Spleen (tissue), 11 donors: Measurements from ENCODE around the gene MAB21L3. TPM values are rescaled to one million over a fixed set of nuclear protein-coding genes. Genes with fewer than 3 reads are reported as not detected.

Experiments used
- DNase-seq: peaks from one replicate; pipeline ENCODE4 v3.0.0-alpha.2; 2020
- H3K27ac ChIP-seq, 8 donors: fragments of 200-600 bp; sonication (generic) in 7 of 8; 1 replicate in 4 of 8; 2 replicates in 4 of 8; pipeline versions ENCODE4 v1.5.0 to v1.8.0; 2016 to 2021; ENCODE audit warnings: inconsistent platforms in 4 of 8, mild to moderate bottlenecking in 4 of 8, moderate library complexity in 1 of 8
- H3K27me3 ChIP-seq, 7 donors: fragments of 200-600 bp; sonication (generic) in 6 of 7; replicated peaks in 1 of 7; 1 replicate in 4 of 7; 2 replicates in 3 of 7; pipeline versions ENCODE4 v1.5.0 to v1.8.0; 2016 to 2021; ENCODE audit warnings: inconsistent platforms in 3 of 7, mild to moderate bottlenecking in 1 of 7
- H3K36me3 ChIP-seq, 6 donors: fragments of 200-600 bp; sonication (generic) in 5 of 6; 1 replicate in 4 of 6; 2 replicates in 2 of 6; pipeline versions ENCODE4 v1.5.0 to v1.8.0; 2016 to 2021; ENCODE audit warnings: inconsistent platforms in 2 of 6
- H3K4me1 ChIP-seq, 6 donors: fragments of 200-600 bp; sonication (generic) in 5 of 6; 1 replicate in 3 of 6; 2 replicates in 3 of 6; pipeline versions ENCODE4 v1.5.0 to v1.8.0; 2016 to 2021; ENCODE audit warnings: inconsistent platforms in 3 of 6
- H3K4me3 ChIP-seq, 8 donors: fragments of 200-600 bp; sonication (generic) in 7 of 8; 1 replicate in 4 of 8; 2 replicates in 4 of 8; pipeline versions ENCODE4 v1.5.0 to v1.8.0; 2016 to 2021; ENCODE audit warnings: inconsistent platforms in 4 of 8, mild to moderate bottlenecking in 4 of 8, moderate library complexity in 2 of 8
- H3K9me3 ChIP-seq, 8 donors: fragments of 200-600 bp; sonication (generic) in 7 of 8; 1 replicate in 4 of 8; 2 replicates in 4 of 8; pipeline versions ENCODE4 v1.5.0 to v1.8.0; 2016 to 2021; ENCODE audit warnings: inconsistent platforms in 4 of 8
- CTCF ChIP-seq, 11 experiments: fragments of 200-600 bp in 7 of 11; fragments of 450-650 bp in 4 of 11; sonication (generic) in 4 of 11; IDR thresholded peaks in 8 of 11; conservative IDR thresholded peaks in 3 of 11; 1 replicate in 7 of 11; 2 replicates in 4 of 11; pipeline versions ENCODE4 v1.4.0 to v1.8.0; 2016 to 2021; ENCODE audit warnings: antibody characterized with exemption in 11 of 11, inconsistent platforms in 4 of 11, mild to moderate bottlenecking in 1 of 11
- POLR2A ChIP-seq, 3 donors: fragments of 450-650 bp; IDR thresholded peaks; one replicate each; pipeline ENCODE4 v1.5.1; 2017; ENCODE audit warnings: antibody characterized with exemption in 3 of 3, mild to moderate bottlenecking in 1 of 3
- POLR2AphosphoS5 ChIP-seq, 3 donors: sonication (generic); formaldehyde crosslinking; IDR thresholded peaks; one replicate each; pipeline ENCODE4 v1.5.1; 2017; ENCODE audit warnings: antibody characterized with exemption in 3 of 3
- WGBS, 5 donors: extraction: QIAGEN DNeasy Blood & Tissue Kit in 3 of 5; methylation state at CpG; one replicate each; pipeline versions ENCODE4 v1.1.5 to v1.1.7; 2013 to 2018; 5-methylcytosine and 5-hydroxymethylcytosine counted together
- intact Hi-C: fragments of 100-400 bp; cut with DNase I; formaldehyde crosslinking; loops from one replicate; pipeline ENCODE4 v1.15.0; 2023; ENCODE audit warnings: low total_unique reads
- polyA plus RNA-seq, 3 donors: library from polyadenylated mRNA; stranded (reverse); fragments of 200-250 nt; gene quantifications; one replicate each; pipeline ENCODE4 v1.2.1, GENCODE V29; 2013
- total RNA-seq, 7 donors: library from RNA; depleted of rRNA in 3 of 7; stranded (reverse); fragments of >200 nt in 3 of 7; fragmentation: NEBNext Ultra II Directional in 4 of 7; extraction: Animal tissue kit (Norgen Biotek cat#: 25700) in 4 of 7; gene quantifications; one replicate each; pipeline versions ENCODE4 v1.1.0 to v1.2.1, GENCODE V29; 2016 to 2021
- donor health status: healthy with polysubstance abuse.
- donor health status: DM: no; HTN: no; CAD: no; lungs with moderate emphysema.
- donor health status: DM: no; HTN: no; CAD: no.
- donor health status: Bipolar disorder and iron deficiency.
- donor health status: healthy.
- donor health status: DM: no; HTN: no; CAD: no.
- donor health status: DM: yes; HTN: yes; CAD: no.

MAB21L3 gene
- total and polyA plus RNA-seq, 10 donors = 0.07 to 2.0 (median 0.89) TPM; not detected in 2

DNA sequence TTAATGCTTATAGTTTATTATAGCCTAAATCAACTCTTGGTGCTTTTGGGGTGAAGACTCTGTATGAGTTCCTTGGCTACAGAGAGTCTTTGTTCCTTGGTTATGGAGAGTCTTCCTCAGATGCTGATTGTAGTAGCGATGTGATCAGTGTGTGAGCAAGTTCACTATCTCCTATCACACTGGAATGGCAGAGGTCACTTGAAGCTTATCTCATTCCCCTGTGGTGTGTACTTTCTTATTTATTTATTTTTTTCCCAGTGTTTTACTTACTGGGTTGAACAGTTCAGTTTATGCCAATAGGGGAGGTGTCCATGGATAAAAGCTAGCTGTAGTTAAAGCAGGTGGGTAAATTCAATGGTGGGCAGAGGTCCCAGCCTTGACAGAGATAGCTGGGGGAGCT, 20.1 kb upstream of the MAB21L3 start:
- Histone ChIP-seq H3K9me3 (peaks cover 0 to 73% (median 47%) of the 10 kb centered on the region in 8 donors), H3K4me1 (no peaks in the 10 kb centered on the region), H3K27ac (no peak overlapping the region), H3K27me3 (no peaks in the 10 kb centered on the region), H3K36me3 (peaks cover 0 to 17% (median 0%) of the 10 kb centered on the region in 6 donors), H3K4me3 (no peak overlapping the region)
- TF ChIP-seq POLR2A (IDR thresholded peaks at IDR 0.05) = no peak
- no peak for TF ChIP-seq CTCF (IDR thresholded peaks at IDR 0.05 in 8 of 11, conservative IDR thresholded peaks at IDR 0.05 in 3 of 11)
- no peak for TF ChIP-seq POLR2AphosphoS5 (IDR thresholded peaks at IDR 0.05)
- intact Hi-C loops = no loop called here
- WGBS, 5 donors = 90 to 97% (median 93%) methylated on average over 1 of the region's 1 CpG
- no peak for DNase-seq

- intact Hi-C loops = no loop called here
- TF ChIP-seq CTCF (IDR thresholded peaks at IDR 0.05 in 8 of 11, conservative IDR thresholded peaks at IDR 0.05 in 3 of 11) (no peak), POLR2AphosphoS5 (IDR thresholded peaks at IDR 0.05) (no peak), POLR2A (IDR thresholded peaks at IDR 0.05) (no peak)
- H3K9me3 ChIP-seq = peaks cover 0 to 81% (median 51%) of the 10 kb centered on the region in 8 donors
- no peak overlapping the region for H3K4me3 ChIP-seq
- no peaks in the 10 kb centered on the region for H3K4me1 ChIP-seq
- WGBS, 5 donors = 44 to 67% (median 58%) methylated on average over 3 of the region's 3 CpGs
- no peaks in the 10 kb centered on the region for H3K27me3 ChIP-seq
- DNase-seq = no peak
- H3K27ac ChIP-seq = no peak overlapping the region
- peaks cover 0 to 29% (median 0%) of the 10 kb centered on the region in 6 donors for H3K36me3 ChIP-seq
These were observed 18.3 kb upstream of the MAB21L3 start for GRCh38 chr1:116092752-116093489.

- no peaks in the 10 kb centered on the region for H3K4me1 ChIP-seq
- no peak overlapping the region for H3K4me3 ChIP-seq
- TF ChIP-seq CTCF (IDR thresholded peaks at IDR 0.05 in 8 of 11, conservative IDR thresholded peaks at IDR 0.05 in 3 of 11) (no peak), POLR2A (IDR thresholded peaks at IDR 0.05) (no peak), POLR2AphosphoS5 (IDR thresholded peaks at IDR 0.05) (no peak)
- no peak for DNase-seq
- H3K27ac ChIP-seq = no peak overlapping the region
- peaks cover 0 to 29% (median 0%) of the 10 kb centered on the region in 6 donors for H3K36me3 ChIP-seq
- H3K9me3 ChIP-seq = peaks cover 0 to 60% (median 38%) of the 10 kb centered on the region in 8 donors
- intact Hi-C loops = no loop called here
- no peaks in the 10 kb centered on the region for H3K27me3 ChIP-seq
These were observed 16.2 kb upstream of the MAB21L3 start for GRCh38 chr1:116095027-116095426.

- WGBS, 5 donors = 84 to 97% (median 88%) methylated on average over 1 of the region's 1 CpG
- peaks cover 0 to 27% (median 0%) of the 10 kb centered on the region in 6 donors for H3K36me3 ChIP-seq
- no peak overlapping the region for H3K4me3 ChIP-seq
- intact Hi-C loops = no loop called here
- no peaks in the 10 kb centered on the region for H3K4me1 ChIP-seq
- TF ChIP-seq CTCF (IDR thresholded peaks at IDR 0.05 in 8 of 11, conservative IDR thresholded peaks at IDR 0.05 in 3 of 11) = no peak
- no peak for TF ChIP-seq POLR2A (IDR thresholded peaks at IDR 0.05)
- TF ChIP-seq POLR2AphosphoS5 (IDR thresholded peaks at IDR 0.05) = no peak
- no peaks in the 10 kb centered on the region for H3K27me3 ChIP-seq
- peaks cover 0 to 49% (median 27%) of the 10 kb centered on the region in 8 donors for H3K9me3 ChIP-seq
- DNase-seq = no peak
- no peak overlapping the region for H3K27ac ChIP-seq
These were observed 15.1 kb upstream of the MAB21L3 start for GRCh38 chr1:116096013-116096618.
